Erythroblast (primary cell): ENCODE measurements around the gene SRGAP3.

Experiments
- GATA1 ChIP-seq: IDR thresholded peaks from 2 replicates; pipeline ENCODE4 v1.6.1; 2011; ENCODE audit warnings: low read depth, mild to moderate bottlenecking, control low read depth, low read length, moderate library complexity
- POLR2A ChIP-seq: IDR thresholded peaks from 2 replicates; pipeline ENCODE4 v1.6.1; 2011; ENCODE audit warnings: mild to moderate bottlenecking, low read length

DNA sequence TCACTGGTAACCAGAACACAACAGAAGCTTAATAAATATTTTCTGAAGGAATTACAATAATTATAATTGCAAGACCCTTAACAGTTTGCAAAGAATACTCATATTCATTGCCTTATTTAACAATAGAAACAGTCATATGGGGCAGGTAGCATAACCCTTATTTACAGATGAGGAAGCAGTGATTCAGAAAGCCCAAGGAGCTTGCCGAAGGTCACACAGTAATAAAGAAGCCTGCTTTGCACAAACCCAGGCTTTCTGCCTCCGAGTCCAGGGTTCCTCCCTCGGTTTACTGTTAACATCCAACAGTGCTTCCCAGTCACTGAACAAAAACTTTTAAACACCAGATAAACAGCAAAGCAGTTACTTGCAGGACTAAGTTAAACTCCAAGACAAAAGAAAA is 35.3 kb downstream of the SRGAP3 start:
- TF ChIP-seq POLR2A, result no peak
- TF ChIP-seq GATA1, result no peak
